HG03521 (cell line): ENCODE data around the gene HMSD.
"Not testable (repeated sequence)": the region's sequence is repeated elsewhere in the genome, so short reads cannot be mapped to it uniquely, and the experiment has no call there.

Experiments used
- ATAC-seq: cut with Tn5 transposase; IDR thresholded peaks from one replicate; pipeline ENCODE4 v1.9.1; 2021; ENCODE audit warnings: mild to moderate bottlenecking, moderate library complexity; ENCODE audit not compliant: unreplicated experiment

HMSD gene, protein sequence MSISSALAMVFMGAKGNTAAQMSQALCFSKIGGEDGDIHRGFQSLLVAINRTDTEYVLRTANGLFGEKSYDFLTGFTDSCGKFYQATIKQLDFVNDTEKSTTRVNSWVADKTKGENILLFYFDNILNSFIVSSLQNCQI

GRCh38 chr18:63949068-63949737 is at the start of gene HMSD:
Gene HMSD, plus strand, starts transcription at chr18:63949301. Its CDS starts 4,155 bp downstream, at chr18:63953456.
- peak; percentile 95 for ATAC-seq

GRCh38 chr18:63903851-63904570 is 45.1 kb upstream of the HMSD start:
- ATAC-seq: no peak

DNA sequence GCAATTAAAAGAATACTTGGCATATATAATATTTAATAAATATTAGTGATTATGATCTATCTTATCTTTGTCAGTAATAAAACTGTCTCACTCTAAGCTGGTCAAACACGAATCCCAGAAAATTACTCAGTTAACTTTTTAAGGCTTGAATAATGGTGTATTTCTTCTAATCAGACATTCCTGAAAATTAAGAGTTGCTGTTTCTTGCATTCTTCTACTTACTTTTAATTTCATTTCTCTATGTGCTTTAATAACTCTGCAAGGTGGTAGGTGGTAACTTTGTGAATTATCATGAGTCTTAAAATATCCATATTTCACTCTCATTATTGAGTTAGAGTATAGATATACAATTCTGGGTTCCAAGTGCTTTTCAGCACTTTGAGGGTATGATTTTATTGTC is 44.4 kb upstream of the HMSD start:
- ATAC-seq: no peak

GRCh38 chr18:63905361-63905760 is 43.7 kb upstream of the HMSD start:
- ATAC-seq: no peak

DNA sequence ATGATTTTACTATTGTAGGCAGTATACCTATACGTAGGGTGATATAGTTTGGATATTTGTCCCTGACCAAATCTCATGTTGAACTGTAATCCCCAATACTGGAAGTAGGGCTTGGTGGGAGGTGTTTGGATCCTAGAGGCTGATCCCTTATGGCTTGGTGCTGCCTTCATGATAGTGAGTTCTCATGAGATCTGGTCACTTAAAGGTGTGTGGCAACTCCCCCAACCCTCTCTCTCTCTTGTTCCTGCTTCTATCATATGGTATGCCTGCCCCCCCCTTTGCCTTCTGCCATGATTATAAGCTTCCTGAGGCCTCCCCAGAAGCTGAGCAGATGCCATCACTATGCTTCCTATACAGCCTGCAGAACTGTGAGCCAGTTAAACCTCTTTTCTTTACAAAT is 43.0 kb upstream of the HMSD start:
- ATAC-seq: no peak

GRCh38 chr18:63907664-63908063 is 41.4 kb upstream of the HMSD start, which contains the start of gene SERPINB10:
Gene SERPINB10, plus strand, starts transcription at chr18:63907958. Its CDS starts 7,553 bp downstream, at chr18:63915511.
- ATAC-seq: peak; percentile 54

- no peak for ATAC-seq
Observed at GRCh38 chr18:63908858-63909257, 40.2 kb upstream of the HMSD start.

GRCh38 chr18:63909870-63910269 is 39.2 kb upstream of the HMSD start:
- no peak for ATAC-seq

GRCh38 chr18:63917817-63918216 is 31.3 kb upstream of the HMSD start:
- no peak for ATAC-seq

GRCh38 chr18:63922049-63922448 is 27.1 kb upstream of the HMSD start:
- ATAC-seq: no peak

DNA sequence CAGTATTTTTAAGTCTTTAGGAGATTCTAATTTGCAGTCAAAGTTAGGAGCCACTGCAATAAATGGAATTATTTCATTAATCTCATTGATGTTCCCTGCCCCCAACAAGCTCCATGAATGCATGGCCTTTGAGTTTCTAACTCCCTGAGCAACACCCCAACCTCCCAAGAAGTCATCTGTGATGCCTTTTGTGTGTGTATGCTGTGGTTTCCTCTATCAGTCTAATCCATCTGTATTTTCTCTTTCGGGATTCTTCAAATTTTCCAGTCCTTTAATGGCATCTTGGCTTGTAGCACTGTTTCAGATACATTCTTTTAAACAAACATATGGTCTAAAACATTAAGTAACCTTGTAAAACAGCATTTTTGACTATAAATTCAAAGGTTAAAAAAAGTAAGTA is 24.6 kb upstream of the HMSD start:
- ATAC-seq: no peak

- no peak for ATAC-seq
Observed at GRCh38 chr18:63928331-63928730, 20.8 kb upstream of the HMSD start.

DNA sequence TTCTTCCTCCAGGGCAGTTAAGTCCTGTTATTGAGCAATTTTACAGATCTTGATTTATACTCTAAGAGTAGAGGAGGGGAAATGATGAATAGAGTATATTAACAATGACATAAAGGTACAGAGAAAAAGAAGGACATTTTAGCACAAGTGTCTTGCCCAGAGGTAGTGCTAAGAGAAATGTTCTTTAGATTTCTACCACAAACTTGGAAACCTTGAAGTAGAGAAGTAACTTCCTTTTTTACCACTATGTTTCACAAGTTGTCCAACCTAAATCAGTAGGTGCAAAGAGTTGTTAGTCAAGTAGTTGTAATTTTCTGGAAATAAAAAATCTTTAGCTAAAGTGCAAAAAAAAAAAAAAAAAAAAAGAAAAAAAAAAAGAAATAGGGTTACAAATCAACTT is 19.7 kb upstream of the HMSD start:
- ATAC-seq: not testable (repeated sequence)

- no peak for ATAC-seq
Observed at GRCh38 chr18:63930773-63931354, 18.2 kb upstream of the HMSD start.

DNA sequence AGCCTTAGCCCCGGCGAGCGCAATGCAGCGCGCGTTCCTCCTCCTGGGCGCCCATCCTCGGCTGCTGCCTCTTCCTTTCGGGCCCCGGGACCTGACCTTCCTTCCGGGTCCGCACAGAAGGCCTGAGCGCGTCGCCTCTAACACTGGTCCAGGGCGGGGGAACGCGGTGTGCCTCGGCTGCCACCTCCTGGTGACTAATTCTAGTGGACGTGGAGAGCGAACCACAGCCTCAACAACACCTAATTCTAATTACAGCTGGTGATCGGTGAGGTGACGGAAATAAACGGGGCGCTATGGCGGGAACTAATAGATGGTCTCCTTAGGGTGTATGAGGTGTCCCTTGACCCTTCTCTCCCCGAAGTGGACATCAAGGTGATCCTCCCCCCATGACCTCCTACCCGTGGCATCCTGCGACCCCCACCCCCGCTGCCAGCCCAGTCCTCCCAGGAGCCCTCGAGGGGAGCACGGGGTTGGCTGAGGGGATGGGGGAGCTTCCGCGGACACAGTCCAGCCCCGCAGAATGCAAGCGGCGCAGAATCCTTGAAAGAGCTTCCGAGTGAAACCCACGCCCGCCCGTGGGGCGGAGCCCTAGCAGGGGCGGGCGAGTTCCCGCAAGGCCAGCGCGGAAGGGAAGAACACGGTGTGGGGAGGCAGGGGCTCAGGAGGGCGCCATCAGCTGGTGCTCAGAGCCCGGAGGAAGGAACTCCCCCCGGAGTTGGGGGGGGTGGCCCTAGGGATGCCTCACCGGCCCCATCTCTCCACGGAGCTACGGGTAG is 12.8 kb upstream of the HMSD start:
- ATAC-seq: peak; percentile 99

DNA sequence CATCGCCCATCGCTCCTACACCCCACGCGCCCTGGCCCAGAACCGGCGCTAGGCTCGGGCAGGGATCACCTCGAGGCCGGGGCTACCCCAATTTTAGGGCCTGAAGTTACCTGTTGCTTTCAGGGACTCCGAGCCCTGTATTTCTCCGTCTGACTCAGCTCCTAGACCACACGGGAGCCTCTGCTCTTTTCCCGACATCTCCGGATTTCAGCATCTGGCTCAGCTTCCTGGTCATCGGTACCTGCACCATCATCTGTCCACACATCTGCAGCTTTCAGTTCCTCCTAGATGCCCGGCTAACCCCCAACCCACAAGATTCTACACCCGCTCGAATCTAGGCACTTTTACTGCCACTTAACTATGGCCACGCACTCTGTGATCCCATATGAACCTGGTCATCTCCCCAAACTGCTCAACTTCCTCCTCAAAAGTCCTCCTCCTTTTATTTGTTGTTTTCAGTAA is 12.1 kb upstream of the HMSD start:
- peak; percentile 8 for ATAC-seq

GRCh38 chr18:63940008-63940407 is 9.1 kb upstream of the HMSD start:
- no peak for ATAC-seq

- ATAC-seq: not testable (repeated sequence)
Observed at GRCh38 chr18:63940543-63941050, 8.5 kb upstream of the HMSD start.

DNA sequence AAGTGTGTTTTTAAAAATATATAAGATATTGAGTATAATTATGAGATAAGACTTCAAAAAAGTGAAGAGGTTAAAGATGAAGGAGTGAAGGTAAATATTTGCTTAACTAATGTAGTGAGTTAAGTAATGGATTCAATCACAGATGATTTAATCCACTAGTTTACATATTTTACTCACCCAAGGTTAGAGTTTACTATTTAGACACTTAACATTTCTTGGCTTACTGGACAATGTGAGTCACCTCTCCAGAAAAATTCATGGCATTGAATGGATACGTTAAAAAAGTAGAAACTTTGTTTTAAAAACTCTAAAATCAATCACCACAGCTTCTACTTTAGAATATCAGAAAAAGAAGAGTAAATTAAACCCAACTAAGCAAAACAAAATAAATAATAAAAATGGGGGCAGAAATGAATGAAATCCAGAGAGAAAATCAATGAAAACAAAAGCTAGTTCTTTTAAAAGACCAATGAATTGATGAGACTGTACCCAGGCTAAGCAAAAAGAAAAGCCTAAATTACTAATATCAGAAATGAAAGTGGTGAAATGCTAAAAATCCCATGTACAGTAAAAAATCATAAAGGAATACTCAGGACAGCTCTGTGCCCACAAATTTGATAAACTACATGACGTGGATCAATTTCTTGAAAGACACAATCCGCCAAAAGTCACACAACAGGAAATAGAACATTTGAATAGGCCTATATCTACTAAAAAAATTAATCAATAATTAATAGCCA is 1.9 kb upstream of the HMSD start:
- no peak for ATAC-seq

GRCh38 chr18:63951302-63951705 is 2.2 kb downstream of the HMSD start:
- ATAC-seq: peak; percentile 37
